Activated T-helper 17 cell treated with anti-CD3 and anti-CD28 coated beads, Interleukin-2, amount 50 U/mL, for 72 hours (primary cell): ENCODE results near the gene SETBP1. TPM values are rescaled to one million over a fixed set of nuclear protein-coding genes. Genes with fewer than 3 reads are reported as not detected.

Experiments used
- ATAC-seq: fragments of 150-1000 bp; cut with Tn5 transposase; replicated peaks from 2 replicates; pipeline ENCODE4 v1.10.0; 2021; ENCODE audit warnings: mild to moderate bottlenecking, moderate library complexity
- H3K27ac Mint-ChIP-seq: one replicate; pipeline ENCODE4 v1.8.0; 2022; ENCODE audit warnings: mixed read lengths
- H3K27me3 Mint-ChIP-seq: one replicate; pipeline ENCODE4 v1.8.0; 2022; ENCODE audit warnings: mixed read lengths
- H3K36me3 Mint-ChIP-seq: one replicate; pipeline ENCODE4 v1.8.0; 2022; ENCODE audit warnings: low read depth, mild to moderate bottlenecking, mixed read lengths
- H3K4me1 Mint-ChIP-seq: one replicate; pipeline ENCODE4 v1.8.0; 2022; ENCODE audit warnings: mixed read lengths
- H3K4me3 Mint-ChIP-seq: one replicate; pipeline ENCODE4 v1.8.0; 2022; ENCODE audit warnings: mild to moderate bottlenecking, mixed read lengths
- H3K9me3 Mint-ChIP-seq: one replicate; pipeline ENCODE4 v1.8.0; 2022; ENCODE audit warnings: mixed read lengths
- total RNA-seq, 2 donors: library from RNA; stranded (reverse); gene quantifications; one replicate each; pipeline ENCODE4 v1.2.3, GENCODE V29; 2022

The SETBP1 gene
- total RNA-seq, 2 donors from 2014 or later = 2.2 to 7.6 TPM

- Mint-ChIP-seq H3K27me3 (peaks cover 7% of the 10 kb centered on the region), H3K4me1 (no peaks in the 10 kb centered on the region), H3K27ac (no peak overlapping the region), H3K4me3 (no peak overlapping the region), H3K36me3 (no peaks in the 10 kb centered on the region), H3K9me3 (no peaks in the 10 kb centered on the region)
- ATAC-seq = no peak
These were observed 360.2 kb downstream of the SETBP1 start for GRCh38 chr18:45040879-45041278.

- H3K9me3 Mint-ChIP-seq = no peaks in the 10 kb centered on the region
- H3K36me3 Mint-ChIP-seq = no peaks in the 10 kb centered on the region
- H3K27ac Mint-ChIP-seq = no peak overlapping the region
- H3K27me3 Mint-ChIP-seq = peaks cover 8% of the 10 kb centered on the region
- no peak overlapping the region for H3K4me3 Mint-ChIP-seq
- no peaks in the 10 kb centered on the region for H3K4me1 Mint-ChIP-seq
- ATAC-seq = no peak
These were observed 364.1 kb downstream of the SETBP1 start for GRCh38 chr18:45044787-45045186.

DNA sequence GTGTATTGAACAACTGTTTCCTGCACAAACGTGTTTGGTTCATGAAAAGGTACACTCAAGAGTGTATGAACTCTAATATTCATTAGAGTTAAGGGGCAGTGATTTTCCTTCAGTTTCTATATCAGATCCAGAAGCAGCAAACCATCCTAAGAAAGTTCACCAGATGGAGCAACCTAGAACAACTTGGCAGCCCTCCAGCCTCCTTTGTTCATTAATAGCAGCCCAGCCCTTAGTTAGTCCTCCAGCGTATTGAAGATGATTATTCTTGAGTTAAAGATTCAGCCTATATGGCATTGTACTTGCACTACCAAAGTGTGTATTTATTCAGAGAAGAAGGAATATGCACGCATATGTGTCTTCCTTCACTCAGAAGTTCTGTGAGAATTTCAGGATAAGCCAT, 365.5 kb downstream of the SETBP1 start:
- Mint-ChIP-seq H3K36me3 (no peaks in the 10 kb centered on the region), H3K9me3 (no peaks in the 10 kb centered on the region), H3K27me3 (peaks cover 8% of the 10 kb centered on the region), H3K27ac (no peak overlapping the region), H3K4me3 (no peak overlapping the region), H3K4me1 (no peaks in the 10 kb centered on the region)
- ATAC-seq = no peak

DNA sequence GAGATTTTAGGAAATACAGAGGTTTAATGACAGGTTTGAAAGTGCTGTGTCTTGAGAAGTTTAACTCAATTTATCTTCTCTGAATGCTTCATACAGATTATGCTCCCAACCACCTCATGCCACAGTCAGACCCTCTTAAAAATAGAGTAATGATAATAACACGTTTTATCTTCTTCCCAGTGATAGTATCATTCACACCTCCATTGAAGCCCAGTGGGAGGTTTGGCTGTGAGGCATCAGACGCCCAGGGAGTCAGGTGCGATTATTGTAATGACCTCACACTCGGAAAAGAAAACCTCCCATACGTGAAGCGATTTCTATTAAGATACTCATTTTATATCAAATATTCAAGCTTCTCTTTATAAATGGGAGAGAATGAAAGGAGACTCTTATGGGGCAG, 366.3 kb downstream of the SETBP1 start:
- Mint-ChIP-seq H3K36me3 (no peaks in the 10 kb centered on the region), H3K27ac (no peak overlapping the region), H3K9me3 (no peaks in the 10 kb centered on the region), H3K27me3 (peaks cover 11% of the 10 kb centered on the region), H3K4me1 (no peaks in the 10 kb centered on the region), H3K4me3 (no peak overlapping the region)
- no peak for ATAC-seq

DNA sequence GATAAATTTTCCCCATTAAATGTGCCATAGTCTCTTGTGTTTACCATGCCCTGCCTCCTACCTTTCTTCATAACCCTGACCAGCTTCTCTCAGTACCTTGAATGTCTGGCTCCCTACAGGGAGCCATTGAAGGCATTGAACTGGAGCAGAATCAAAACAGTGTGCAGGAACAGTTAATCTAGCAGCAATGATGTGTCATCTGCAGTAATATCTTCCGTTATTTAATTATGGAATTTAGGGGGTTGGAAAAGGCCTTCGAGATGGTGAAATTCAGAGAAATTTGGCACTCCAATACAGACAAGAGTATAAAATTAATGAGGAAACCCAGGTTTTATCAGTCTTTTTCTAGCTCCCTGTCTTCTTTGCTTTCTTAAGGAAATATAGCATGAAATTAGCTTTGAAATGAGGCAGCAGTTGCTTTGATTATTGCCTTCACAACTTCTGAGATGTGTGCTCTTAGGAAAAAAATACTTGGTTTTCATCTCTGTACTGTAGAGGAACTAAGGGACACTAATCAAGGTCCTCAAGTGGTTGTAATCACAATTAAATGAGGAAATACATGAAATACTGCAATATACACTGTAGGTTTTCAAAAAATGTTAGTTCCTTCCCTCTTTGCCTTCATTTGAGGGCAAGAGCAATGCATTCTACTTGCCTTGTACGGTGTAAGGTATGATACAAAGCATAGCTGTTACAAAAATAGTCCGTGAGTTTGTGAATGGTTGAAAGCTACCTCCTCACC, 369.1 kb downstream of the SETBP1 start:
- no peaks in the 10 kb centered on the region for H3K36me3 Mint-ChIP-seq
- no peak for ATAC-seq

DNA sequence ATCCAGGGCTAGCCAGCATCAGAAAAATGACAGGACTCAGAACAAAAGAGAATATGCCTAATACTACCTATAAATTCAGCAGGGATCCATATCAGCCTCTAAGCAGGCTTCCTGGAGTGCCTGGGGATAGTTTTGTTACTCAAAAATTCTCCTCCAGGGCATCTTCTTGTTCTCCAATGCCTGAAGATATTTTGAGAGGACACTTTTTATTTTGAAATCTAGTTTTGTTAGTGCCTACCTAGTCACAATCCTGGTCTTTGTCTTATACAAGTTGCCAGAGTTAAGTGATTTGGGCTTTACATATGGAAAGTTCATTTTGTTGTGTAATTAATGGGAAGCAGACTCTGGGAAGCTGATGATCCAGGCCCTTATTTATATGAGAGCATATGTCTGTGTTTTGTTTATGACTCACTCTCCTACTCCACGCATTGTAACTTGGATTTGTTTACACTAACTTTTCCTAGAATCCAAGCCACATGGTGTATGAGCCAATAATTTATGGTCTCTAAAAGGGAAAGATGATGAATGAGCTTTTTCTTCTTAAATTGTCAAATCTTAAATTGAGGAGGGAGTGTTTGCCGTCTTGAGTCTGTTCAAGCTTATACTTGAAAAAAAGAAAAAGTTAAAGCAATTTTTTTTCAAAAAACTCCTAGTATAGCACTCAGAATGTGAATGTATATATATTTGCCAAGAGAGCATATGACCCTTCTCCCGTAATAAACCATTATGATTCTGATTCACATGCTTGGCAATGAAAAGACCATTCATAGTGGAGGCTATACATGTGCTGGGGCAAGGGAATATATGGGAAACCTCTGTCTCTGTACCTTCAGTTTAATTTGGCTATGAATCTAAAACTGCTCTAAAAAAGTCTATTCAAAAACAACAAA, 370.3 kb downstream of the SETBP1 start:
- ATAC-seq = no peak
- Mint-ChIP-seq H3K4me1 (no peaks in the 10 kb centered on the region), H3K27me3 (peaks cover 8% of the 10 kb centered on the region), H3K27ac (no peak overlapping the region), H3K9me3 (no peaks in the 10 kb centered on the region), H3K4me3 (no peak overlapping the region), H3K36me3 (no peaks in the 10 kb centered on the region)

More for the DNA sequence above, 369.1 kb downstream of the SETBP1 start:
- Mint-ChIP-seq H3K27ac (no peak overlapping the region), H3K4me3 (no peak overlapping the region), H3K9me3 (no peaks in the 10 kb centered on the region), H3K4me1 (no peaks in the 10 kb centered on the region), H3K27me3 (peaks cover 11% of the 10 kb centered on the region)

GRCh38 chr18:45054636-45055035, 373.9 kb downstream of the SETBP1 start:
- Mint-ChIP-seq H3K4me3 (no peak overlapping the region), H3K27me3 (peaks cover 8% of the 10 kb centered on the region), H3K36me3 (no peaks in the 10 kb centered on the region), H3K9me3 (no peaks in the 10 kb centered on the region), H3K4me1 (no peaks in the 10 kb centered on the region), H3K27ac (no peak overlapping the region)
- no peak for ATAC-seq

DNA sequence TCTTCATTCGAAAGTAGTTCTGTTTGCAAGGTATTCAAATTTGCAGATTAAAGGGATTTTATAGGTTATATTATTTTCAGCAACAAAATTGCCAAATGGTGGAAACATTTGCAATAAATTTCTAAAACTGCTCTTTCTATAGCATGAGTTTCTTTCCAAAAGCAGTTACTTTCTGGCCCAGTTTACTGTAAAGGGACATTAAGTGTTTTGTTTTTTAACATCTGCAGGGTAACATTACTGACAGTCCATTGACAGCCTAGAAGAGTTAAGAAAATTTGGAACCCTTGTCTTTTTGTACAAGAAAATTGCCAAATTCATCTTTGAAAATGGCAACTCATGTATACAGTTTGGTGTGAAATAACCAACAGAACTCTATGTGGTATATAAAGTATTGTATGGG, 375.1 kb downstream of the SETBP1 start:
- peaks cover 10% of the 10 kb centered on the region for H3K27me3 Mint-ChIP-seq
- H3K9me3 Mint-ChIP-seq = no peaks in the 10 kb centered on the region
- no peaks in the 10 kb centered on the region for H3K4me1 Mint-ChIP-seq
- H3K36me3 Mint-ChIP-seq = no peaks in the 10 kb centered on the region
- H3K27ac Mint-ChIP-seq = no peak overlapping the region
- no peak for ATAC-seq
- H3K4me3 Mint-ChIP-seq = no peak overlapping the region

- ATAC-seq = no peak
- Mint-ChIP-seq H3K4me3 (no peak overlapping the region), H3K27me3 (peaks cover 8% of the 10 kb centered on the region), H3K9me3 (no peaks in the 10 kb centered on the region), H3K4me1 (no peaks in the 10 kb centered on the region), H3K36me3 (no peaks in the 10 kb centered on the region), H3K27ac (no peak overlapping the region)
These were observed 376.2 kb downstream of the SETBP1 start for GRCh38 chr18:45056926-45057325.

DNA sequence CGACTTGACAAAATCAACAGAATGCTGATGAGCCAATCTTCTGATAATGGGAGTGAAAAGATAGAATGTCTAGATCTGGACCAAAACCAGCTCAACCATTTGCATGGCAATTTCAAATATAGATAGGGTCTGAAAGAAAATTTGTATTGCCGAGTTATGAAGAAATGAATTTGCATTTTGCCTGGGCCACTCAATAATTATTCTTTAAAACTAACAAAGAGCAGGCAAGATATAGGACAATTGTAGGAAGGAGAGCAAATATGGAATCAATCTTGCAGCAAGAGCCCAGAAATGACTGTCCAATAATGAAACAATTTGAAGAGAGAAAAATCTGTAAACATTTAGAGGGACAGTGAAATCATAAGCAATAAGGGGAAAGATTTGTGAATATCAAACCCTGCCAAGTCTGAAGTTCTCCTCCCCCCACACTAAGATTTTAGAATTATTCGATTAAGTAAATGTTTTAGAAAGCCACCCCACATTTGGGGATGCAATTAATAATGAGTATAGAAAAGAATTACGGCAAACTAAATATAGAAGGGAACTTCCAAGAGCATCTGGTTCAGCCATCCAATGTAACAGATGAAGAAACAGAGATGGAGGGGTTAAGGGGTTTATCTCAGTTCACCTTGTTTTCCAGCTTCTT, 377.4 kb downstream of the SETBP1 start:
- no peak for ATAC-seq
- Mint-ChIP-seq H3K27ac (no peak overlapping the region), H3K4me1 (no peaks in the 10 kb centered on the region), H3K9me3 (no peaks in the 10 kb centered on the region), H3K27me3 (peaks cover 7% of the 10 kb centered on the region), H3K4me3 (no peak overlapping the region), H3K36me3 (no peaks in the 10 kb centered on the region)

DNA sequence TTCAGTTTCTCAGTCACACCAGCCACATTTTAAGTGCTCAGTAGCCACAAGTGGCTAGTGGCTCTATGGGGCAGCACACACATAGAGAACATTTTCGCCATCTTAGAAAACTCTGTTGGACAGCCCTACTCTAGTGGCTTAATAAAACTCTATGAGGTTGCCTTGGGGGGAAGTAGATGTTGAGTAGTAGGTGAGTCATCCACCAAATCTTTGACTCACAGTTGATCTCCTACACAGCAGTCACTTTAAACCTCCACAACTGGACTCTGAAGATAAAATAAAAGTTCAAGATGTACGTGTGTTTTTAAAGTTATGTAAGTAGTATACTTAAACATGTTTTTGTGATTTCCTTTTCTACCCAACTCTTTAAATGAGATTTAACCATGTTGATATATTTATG, 379.0 kb downstream of the SETBP1 start:
- Mint-ChIP-seq H3K36me3 (no peaks in the 10 kb centered on the region), H3K4me1 (no peaks in the 10 kb centered on the region), H3K9me3 (no peaks in the 10 kb centered on the region), H3K27ac (no peak overlapping the region), H3K27me3 (peaks cover 7% of the 10 kb centered on the region), H3K4me3 (no peak overlapping the region)
- ATAC-seq = peak; percentile 76

GRCh38 chr18:45060102-45060501, 379.4 kb downstream of the SETBP1 start:
- Mint-ChIP-seq H3K27ac (no peak overlapping the region), H3K4me1 (no peaks in the 10 kb centered on the region), H3K9me3 (no peaks in the 10 kb centered on the region), H3K27me3 (peaks cover 7% of the 10 kb centered on the region), H3K4me3 (no peak overlapping the region), H3K36me3 (no peaks in the 10 kb centered on the region)
- no peak for ATAC-seq

DNA sequence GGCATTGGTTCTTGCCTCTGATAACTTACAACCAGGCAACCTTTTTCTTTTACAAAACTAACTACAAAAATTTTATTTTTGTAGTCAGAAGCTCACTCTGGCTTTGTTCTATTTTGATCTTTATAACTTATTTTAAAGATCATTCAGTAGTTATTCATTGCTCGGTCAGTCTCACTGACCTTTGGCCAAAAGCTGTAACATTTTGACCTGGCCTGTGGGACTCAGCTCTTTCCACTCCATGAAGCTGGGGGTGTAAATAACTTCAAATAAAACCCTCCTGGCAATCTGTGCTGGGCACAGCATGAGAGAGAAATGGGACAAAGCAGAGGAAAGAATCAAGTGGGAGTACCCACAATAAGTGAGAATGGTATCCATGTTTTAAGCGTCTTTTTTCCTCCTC, 380.7 kb downstream of the SETBP1 start:
- H3K27ac Mint-ChIP-seq = no peak overlapping the region
- H3K36me3 Mint-ChIP-seq = no peaks in the 10 kb centered on the region
- H3K4me1 Mint-ChIP-seq = no peaks in the 10 kb centered on the region
- no peak for ATAC-seq
- no peak overlapping the region for H3K4me3 Mint-ChIP-seq
- peaks cover 7% of the 10 kb centered on the region for H3K27me3 Mint-ChIP-seq
- H3K9me3 Mint-ChIP-seq = no peaks in the 10 kb centered on the region

DNA sequence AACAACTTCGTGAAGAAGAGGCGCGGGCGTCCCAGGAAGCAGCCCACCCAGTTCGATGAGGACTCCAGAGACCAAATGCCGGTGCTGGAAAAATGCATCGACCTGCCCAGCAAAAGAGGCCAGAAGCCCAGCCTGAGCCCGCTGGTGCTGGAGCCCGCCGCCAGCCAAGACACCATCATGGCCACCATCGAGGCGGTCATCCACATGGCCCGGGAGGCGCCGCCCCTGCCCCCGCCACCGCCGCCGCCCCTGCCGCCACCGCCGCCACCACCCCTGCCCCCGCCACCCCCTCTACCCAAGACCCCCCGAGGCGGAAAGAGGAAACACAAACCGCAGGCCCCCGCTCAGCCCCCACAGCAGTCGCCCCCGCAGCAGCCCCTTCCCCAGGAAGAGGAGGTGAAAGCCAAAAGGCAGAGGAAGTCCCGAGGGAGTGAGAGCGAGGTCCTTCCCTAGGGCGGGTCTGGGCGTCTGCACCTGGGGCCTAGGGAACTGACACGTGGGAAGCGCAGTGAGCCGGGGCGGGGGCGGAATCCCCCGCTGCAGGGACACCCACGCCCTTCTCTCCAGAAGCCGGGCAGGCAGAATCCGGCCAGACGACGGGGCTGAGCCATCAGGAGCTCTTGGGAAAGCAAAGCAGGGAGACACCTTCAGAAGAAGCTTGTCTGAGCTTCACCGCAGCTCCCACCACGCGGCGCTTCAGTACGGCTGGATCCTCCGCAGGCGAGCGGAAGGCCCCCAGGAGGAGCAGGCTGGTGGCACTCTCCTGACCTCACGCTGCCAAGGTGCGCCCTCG, 382.8 kb downstream of the SETBP1 start:
- no peaks in the 10 kb centered on the region for H3K9me3 Mint-ChIP-seq
- no peaks in the 10 kb centered on the region for H3K4me1 Mint-ChIP-seq
- H3K27ac Mint-ChIP-seq = no peak overlapping the region
- no peak overlapping the region for H3K4me3 Mint-ChIP-seq
- H3K36me3 Mint-ChIP-seq = no peaks in the 10 kb centered on the region
- peaks cover 7% of the 10 kb centered on the region for H3K27me3 Mint-ChIP-seq
- no peak for ATAC-seq
